SHP77 (cell line): Measurements from ENCODE around the gene MYO7B.

Source experiments
- DNase-seq, 2 experiments: peaks; one replicate each; lab custom pipeline; 2025; lab: John Stamatoyannopoulos, UW

Gene MYO7B

GRCh38 chr2:127609818-127610217, 74.3 kb downstream of the MYO7B start:
- no peak for DNase-seq

GRCh38 chr2:127610561-127610960, 75.1 kb downstream of the MYO7B start:
- no peak for DNase-seq

DNA sequence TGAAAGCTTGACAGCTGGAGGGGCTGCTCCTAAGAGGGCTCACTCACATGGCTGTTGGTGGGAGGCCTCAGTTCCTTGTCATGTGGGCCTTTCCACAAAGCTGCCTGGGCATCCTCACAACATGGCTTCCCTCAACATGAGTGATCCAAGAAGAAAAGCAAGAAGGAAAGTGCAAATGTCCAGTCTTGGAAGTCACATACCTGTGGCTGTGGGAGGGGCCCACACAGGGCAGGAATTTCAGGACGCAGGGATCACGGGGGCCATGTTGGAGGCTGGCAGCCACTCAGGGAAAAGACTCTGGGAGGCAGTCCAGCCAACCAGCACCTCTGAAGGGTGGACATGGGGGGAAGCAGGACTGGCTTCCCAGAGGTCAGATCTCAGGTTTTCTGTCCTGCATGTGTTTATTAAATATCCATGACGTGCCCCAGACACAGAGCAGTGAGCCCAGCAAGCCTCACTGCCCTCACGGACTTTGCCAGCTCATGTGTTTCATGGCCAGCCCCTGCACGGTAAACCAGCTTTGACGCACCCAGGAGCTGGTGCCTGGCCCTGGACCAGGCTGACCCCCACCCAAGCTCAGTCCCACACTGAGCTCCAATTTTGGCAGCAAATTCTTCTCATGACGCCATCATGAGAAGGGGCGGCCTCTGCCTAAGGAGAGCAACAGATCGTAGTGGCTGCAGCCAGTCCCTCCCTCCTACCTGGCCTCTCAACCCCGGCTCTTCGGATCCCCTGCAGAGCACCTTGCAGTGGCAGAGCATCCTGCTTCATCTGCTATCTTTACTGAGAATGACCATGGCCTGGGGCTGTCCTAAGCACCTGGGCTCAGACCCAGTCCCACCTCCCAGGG, 75.8 kb downstream of the MYO7B start:
- DNase-seq = no peak

- DNase-seq = no peak
Observed at GRCh38 chr2:127612111-127612822, 76.8 kb downstream of the MYO7B start.

GRCh38 chr2:127614246-127614645, 78.8 kb downstream of the MYO7B start:
- no peak for DNase-seq

DNA sequence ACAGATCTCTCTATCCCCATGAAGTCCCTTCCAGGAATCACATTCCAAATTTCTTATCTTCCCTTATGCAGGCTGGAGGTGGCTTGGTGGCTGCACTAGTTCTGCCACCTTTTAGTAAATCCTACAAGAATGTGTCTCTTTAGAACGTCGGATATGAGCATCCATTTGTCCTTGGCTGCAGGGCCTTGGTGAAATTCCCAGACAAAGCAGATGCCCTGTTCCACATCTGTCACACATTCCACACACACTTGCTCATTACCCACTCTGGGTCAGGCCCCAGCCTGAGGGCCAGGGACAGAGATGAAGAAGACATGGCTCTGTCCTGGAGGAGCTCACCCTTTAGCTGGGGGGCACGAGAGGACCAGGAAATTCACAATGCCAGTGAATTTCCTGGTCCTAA, 79.2 kb downstream of the MYO7B start:
- no peak for DNase-seq

GRCh38 chr2:127615511-127616166, 80.2 kb downstream of the MYO7B start:
- no peak for DNase-seq

GRCh38 chr2:127618551-127619202, 83.2 kb downstream of the MYO7B start:
- no peak for DNase-seq

DNA sequence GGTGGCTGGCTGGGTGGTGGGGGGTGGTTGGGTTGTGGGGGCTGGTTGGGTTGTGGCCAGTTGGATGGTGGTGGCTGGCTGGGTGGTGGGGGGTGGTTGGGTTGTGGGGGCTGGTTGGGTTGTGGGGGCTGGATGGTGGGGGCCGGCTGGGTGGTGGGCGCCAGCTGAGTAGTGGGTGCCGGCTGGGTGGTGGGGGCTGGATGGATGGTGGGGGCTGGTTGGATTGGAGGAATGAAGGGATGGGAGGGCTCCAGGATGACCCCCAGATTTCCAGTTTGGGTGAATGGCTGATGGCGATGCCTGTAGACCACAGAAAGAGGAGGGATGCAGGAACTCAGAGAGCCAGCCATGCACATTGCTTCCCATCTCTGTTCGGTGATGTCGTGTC, 83.7 kb downstream of the MYO7B start:
- DNase-seq = no peak

DNA sequence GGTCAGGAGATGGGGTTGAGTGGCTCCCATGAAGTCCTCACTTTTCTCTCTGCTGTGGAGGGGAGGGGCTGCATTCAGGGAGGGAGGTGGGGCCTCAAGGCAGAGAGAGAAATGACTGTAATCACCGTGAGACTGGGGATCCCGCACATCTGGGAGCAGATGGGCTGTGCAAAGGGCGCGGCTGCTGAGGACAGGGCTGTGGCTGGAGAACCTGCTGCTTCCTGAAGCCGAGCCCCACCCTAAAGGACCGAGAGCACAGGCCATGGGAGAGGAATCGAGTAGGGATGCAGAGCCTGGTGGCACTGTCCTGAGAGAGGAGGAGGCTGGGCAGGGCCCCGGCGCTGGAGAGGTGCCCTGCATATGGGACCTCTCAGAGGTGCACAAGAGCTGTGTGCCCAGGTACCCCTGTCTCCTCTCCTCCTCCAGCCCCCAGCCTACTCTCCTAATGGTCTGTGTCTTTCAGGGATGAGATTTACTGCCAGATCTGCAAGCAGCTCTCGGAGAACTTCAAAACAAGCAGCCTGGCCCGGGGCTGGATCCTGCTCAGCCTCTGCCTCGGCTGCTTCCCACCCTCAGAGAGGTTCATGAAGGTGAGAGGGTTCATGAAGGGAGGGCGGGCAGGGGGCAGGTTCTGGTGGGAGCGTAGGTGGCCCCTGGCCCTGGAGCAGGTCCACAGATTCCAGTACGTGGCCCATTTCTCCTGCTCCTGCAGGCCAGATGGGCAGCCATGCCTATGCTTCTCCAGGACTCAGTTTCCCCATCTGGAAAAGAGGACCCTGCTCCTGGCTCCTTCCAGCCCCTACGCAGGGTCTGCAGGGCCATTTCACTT, 84.6 kb downstream of the MYO7B start:
- DNase-seq = no peak

- DNase-seq = no peak
Observed at GRCh38 chr2:127620866-127621265, 85.4 kb downstream of the MYO7B start.

DNA sequence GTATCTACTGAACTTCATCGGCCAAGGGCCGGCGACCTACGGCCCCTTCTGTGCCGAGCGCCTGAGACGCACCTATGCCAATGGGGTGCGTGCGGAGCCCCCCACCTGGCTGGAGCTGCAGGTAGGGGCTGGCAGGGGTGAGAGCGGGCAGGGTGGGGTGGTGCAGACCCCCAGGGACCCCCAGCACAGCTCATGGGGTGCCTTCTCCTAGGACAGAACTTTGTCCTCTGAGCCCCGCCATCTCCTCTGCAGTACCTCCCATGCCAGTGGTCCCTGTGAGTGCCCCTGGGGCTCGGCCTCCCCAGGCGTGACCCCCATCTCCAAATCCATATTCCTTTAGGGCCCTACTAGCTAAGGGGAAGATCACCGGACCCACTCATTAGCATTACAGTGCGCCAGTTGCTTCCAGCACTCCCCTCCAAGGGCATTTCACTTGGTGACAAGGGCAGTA, 86.5 kb downstream of the MYO7B start:
- no peak for DNase-seq

- DNase-seq = no peak
Observed at GRCh38 chr2:127622561-127623387, 87.3 kb downstream of the MYO7B start.

GRCh38 chr2:127623388-127624319, 88.2 kb downstream of the MYO7B start:
- DNase-seq = peak; percentile 54 to 75

GRCh38 chr2:127624320-127624755, 88.9 kb downstream of the MYO7B start:
- DNase-seq = no peak

GRCh38 chr2:127624756-127625571, 89.5 kb downstream of the MYO7B start:
- DNase-seq = no peak

- DNase-seq = no peak
Observed at GRCh38 chr2:127625572-127625951, 90.1 kb downstream of the MYO7B start.

DNA sequence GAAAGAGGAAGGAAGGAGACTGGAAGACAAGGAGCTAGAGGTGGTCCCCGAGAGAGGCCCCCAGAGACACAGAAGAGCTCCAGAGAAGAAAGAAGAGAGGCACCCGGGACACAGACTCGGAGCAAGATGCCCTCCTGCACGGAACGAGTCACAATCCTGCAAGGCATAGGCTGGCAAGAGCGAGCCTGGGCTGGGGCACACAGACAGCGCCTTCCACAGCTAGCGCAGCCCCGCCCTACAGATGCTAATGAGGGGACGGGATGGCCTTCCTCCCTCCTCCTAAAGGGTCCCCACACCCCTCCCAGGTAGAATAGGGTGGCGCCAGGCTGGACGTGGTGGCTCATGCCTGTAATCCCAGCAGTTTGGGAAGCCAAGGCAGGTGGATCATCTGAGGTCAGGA, 90.7 kb downstream of the MYO7B start:
- no peak for DNase-seq
